Upper lobe of right lung (tissue), 1 donor: ENCODE data around the gene SMARCD3. TPM values are rescaled to one million over a fixed set of nuclear protein-coding genes. Genes with fewer than 3 reads are reported as not detected.

Experiments used
- ATAC-seq: fragments of 200-7000 bp; cut with Tn5 transposase; one replicate; pipeline ENCODE4 v1.9.1; 2020; ENCODE audit warnings: mild to moderate bottlenecking, moderate library complexity
- DNase-seq: peaks from one replicate; pipeline ENCODE4 v3.0.0-alpha.2; 2020
- H3K27ac ChIP-seq: fragments of 200-600 bp; one replicate; pipeline ENCODE4 v1.8.0; 2022
- H3K27me3 ChIP-seq: fragments of 200-600 bp; one replicate; pipeline ENCODE4 v1.8.0; 2022; ENCODE audit warnings: mild to moderate bottlenecking
- H3K36me3 ChIP-seq: fragments of 200-600 bp; one replicate; pipeline ENCODE4 v1.8.0; 2022
- H3K4me1 ChIP-seq: fragments of 200-600 bp; one replicate; pipeline ENCODE4 v1.8.0; 2022
- H3K4me3 ChIP-seq: fragments of 200-600 bp; one replicate; pipeline ENCODE4 v1.8.0; 2022; ENCODE audit warnings: mild to moderate bottlenecking
- H3K9me3 ChIP-seq: fragments of 200-600 bp; one replicate; pipeline ENCODE4 v1.8.0; 2022
- CTCF ChIP-seq: fragments of 200-600 bp; IDR thresholded peaks from one replicate; pipeline ENCODE4 v1.8.0; 2022; ENCODE audit warnings: antibody characterized with exemption
- intact Hi-C: fragments of 100-400 bp; cut with DNase I; formaldehyde crosslinking; loops from one replicate; pipeline ENCODE4 v1.11.0; 2022
- total RNA-seq: library from RNA; stranded (reverse); fragmentation: NEBNext Ultra II Directional; extraction: Animal tissue kit (Norgen Biotek cat#: 25700); gene quantifications from one replicate; pipeline ENCODE4 v1.2.1, GENCODE V29; 2021
- donor health status: DM: no; HTN: yes; CAD: no; lungs with severe emphysema.

The SMARCD3 gene
- total RNA-seq, 1 donor from 2014 or later: 61.5 TPM

GRCh38 chr7:151231080-151231479, 17.4 kb downstream of the SMARCD3 start:
- no peak for ATAC-seq
- peaks cover 28% of the 10 kb centered on the region for H3K4me1 ChIP-seq

GRCh38 chr7:151229249-151229648, 19.2 kb downstream of the SMARCD3 start:
- Histone ChIP-seq H3K27me3 (no peaks in the 10 kb centered on the region), H3K4me1 (peaks cover 36% of the 10 kb centered on the region), H3K36me3 (peaks cover 5% of the 10 kb centered on the region), H3K4me3 (no peak overlapping the region), H3K27ac (no peak overlapping the region), H3K9me3 (no peaks in the 10 kb centered on the region)
- intact Hi-C loops: no loop called here
- no peak for TF ChIP-seq CTCF
- no peak for DNase-seq
- no peak for ATAC-seq

More at GRCh38 chr7:151231080-151231479, 17.4 kb downstream of the SMARCD3 start:
- TF ChIP-seq CTCF: no peak
- Histone ChIP-seq H3K27ac (no peak overlapping the region), H3K4me3 (no peak overlapping the region), H3K9me3 (no peaks in the 10 kb centered on the region), H3K36me3 (peaks cover 11% of the 10 kb centered on the region), H3K27me3 (no peaks in the 10 kb centered on the region)
- intact Hi-C loops: no loop called here
- DNase-seq: no peak

- intact Hi-C loops: no loop called here
- no peaks in the 10 kb centered on the region for H3K9me3 ChIP-seq
- H3K27ac ChIP-seq: peak overlapping the region; percentile 86
- peak overlapping the region; percentile 83 for H3K4me3 ChIP-seq
- H3K36me3 ChIP-seq: peaks cover 15% of the 10 kb centered on the region
- DNase-seq: no peak
- peaks cover 26% of the 10 kb centered on the region for H3K4me1 ChIP-seq
- ATAC-seq: no peak
- no peak for TF ChIP-seq CTCF
- H3K27me3 ChIP-seq: no peaks in the 10 kb centered on the region
Measured at GRCh38 chr7:151228024-151228866, 20.2 kb downstream of the SMARCD3 start.

- peaks cover 25% of the 10 kb centered on the region for H3K4me1 ChIP-seq
- H3K27ac ChIP-seq: peak within 1 kb of the TSS; percentile 86
- H3K4me3 ChIP-seq: peak within 1 kb of the TSS; percentile 83
- no peaks in the 10 kb centered on the region for H3K27me3 ChIP-seq
- peak; percentile 99 for ATAC-seq
- intact Hi-C loops: no loop called here
- no peaks in the 10 kb centered on the region for H3K9me3 ChIP-seq
- no peak for TF ChIP-seq CTCF
- H3K36me3 ChIP-seq: peaks cover 26% of the 10 kb centered on the region
- peak; percentile 99 for DNase-seq
Measured at GRCh38 chr7:151226875-151227782, 21.4 kb downstream of the SMARCD3 start, which contains the start of gene ABCF2. Gene ABCF2, minus strand, starts transcription at chr7:151227205. Its CDS starts 747 bp downstream, at chr7:151226458.

GRCh38 chr7:151226560-151226874, 22.0 kb downstream of the SMARCD3 start:
- intact Hi-C loops: no loop called here
- peaks cover 33% of the 10 kb centered on the region for H3K36me3 ChIP-seq
- peak overlapping the region; percentile 48 for H3K27ac ChIP-seq
- peaks cover 20% of the 10 kb centered on the region for H3K4me1 ChIP-seq
- DNase-seq (no peak), ATAC-seq (peak; percentile 0)
- H3K27me3 ChIP-seq: no peaks in the 10 kb centered on the region
- peak overlapping the region; percentile 83 for H3K4me3 ChIP-seq
- no peak for TF ChIP-seq CTCF
- no peaks in the 10 kb centered on the region for H3K9me3 ChIP-seq
